G401.6 (cell line): Measurements from ENCODE around the gene PBX1.

Experiments
- FAIRE-seq: peaks from 2 replicates; lab custom pipeline; 2012; peaks lifted over from hg19 to GRCh38; lab: Jason Lieb, UNC

Gene PBX1

DNA sequence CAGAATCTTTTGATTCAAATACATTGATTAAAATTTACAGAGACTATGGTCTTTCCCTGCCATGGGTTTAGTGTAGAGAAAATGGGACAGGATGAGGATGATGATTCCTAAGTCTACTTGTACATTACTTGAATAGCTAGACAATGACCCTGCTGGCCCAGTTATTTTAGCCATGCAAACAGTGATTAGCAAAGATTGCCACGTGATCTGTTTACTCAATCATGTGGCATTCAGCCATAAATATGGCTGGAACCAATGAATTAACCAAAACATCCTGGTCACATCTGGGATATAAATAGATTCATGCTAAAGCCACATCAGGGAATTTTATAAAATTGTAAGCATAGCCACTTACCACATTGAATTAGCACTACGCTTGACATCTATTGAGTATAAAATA lies 167.3 kb downstream of the PBX1 start:
- no peak for FAIRE-seq

DNA sequence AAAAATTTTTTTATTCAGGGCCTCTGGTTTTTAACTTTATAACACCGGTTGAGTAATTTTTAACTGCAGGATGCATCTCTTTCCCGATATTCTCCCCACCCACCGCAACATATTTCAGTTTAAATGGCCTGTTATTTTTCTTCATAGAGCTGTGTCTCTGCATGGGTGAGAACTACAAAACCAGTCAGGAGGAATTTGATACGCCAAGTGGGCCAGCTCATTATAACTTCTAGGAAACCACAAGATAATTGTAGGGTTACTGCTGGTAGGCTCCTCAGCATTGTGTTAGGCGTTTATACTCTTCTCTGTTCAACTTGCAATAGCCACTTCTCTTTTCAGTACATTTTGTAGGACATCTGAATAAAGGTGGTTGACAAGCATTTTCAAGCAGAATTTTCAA lies 169.7 kb downstream of the PBX1 start:
- no peak for FAIRE-seq

DNA sequence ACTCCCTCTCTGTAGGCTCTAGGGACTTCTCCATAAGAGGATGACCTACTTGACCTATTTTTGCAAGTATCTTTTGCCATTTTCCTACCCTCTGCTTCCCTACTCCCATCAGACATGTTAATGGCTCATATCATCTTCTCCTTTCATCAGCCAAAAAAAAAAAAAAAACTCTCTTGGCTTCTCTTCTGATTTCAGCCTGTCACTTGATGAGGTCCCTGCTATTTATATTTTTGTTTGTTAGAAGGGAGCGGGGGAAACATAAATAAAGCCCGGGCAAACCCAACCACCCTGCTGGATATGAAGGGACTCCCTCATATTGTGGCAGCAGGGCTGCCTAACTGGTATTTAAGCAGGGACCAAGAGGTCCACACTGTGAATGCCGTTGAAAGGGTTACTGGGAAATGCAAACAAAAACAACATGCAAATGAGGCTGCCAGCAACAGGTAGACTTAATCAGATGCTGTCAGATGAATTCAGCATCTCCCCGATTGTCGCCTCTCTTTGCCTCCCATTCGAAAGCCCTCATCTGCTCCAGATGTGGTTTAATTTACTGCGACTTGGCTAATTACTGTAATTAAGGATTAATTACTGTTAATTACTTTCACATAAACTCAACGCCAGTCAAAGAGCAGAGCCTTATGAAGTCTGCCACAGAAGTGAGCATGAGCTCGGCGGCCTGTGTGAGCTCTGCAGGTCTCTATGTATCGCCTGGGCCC lies 172.3 kb downstream of the PBX1 start:
- FAIRE-seq, result no peak

DNA sequence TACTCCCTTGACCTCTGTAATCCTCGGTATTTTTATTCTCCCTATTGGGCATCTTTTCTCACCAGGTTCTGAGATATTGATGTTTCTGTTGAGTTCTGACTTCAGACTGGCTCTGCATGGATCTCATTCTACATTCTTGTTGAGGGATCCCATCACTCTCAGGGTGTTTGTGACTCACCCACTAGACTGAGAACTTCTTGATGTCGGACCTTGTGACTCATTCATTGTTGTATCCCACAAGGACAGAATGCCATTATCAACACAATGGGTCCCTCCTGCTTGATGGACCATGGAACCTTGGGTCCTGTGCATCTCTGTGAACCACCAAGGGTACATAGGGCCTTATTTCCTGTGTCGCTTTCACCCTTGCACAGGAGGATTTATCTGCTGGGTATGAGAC lies 174.1 kb downstream of the PBX1 start:
- FAIRE-seq, result no peak

DNA sequence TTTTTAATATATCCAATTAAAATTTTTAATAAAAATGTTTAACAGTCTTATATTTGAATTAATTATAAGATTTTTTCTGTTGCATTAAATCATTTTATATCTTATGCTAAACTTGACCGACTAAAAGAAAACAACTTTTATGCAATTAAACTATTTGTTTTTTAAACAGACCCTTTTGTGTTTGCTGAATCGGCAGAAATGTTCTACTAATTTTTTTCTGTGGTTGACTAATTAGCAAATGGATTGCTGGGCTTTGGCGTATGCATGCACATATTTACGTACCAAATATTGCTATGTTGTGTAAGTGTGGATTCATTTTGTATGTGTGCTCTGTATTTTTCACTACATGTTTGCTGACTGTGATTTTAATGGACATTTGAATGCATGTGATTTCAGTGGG lies 174.8 kb downstream of the PBX1 start:
- no peak for FAIRE-seq

DNA sequence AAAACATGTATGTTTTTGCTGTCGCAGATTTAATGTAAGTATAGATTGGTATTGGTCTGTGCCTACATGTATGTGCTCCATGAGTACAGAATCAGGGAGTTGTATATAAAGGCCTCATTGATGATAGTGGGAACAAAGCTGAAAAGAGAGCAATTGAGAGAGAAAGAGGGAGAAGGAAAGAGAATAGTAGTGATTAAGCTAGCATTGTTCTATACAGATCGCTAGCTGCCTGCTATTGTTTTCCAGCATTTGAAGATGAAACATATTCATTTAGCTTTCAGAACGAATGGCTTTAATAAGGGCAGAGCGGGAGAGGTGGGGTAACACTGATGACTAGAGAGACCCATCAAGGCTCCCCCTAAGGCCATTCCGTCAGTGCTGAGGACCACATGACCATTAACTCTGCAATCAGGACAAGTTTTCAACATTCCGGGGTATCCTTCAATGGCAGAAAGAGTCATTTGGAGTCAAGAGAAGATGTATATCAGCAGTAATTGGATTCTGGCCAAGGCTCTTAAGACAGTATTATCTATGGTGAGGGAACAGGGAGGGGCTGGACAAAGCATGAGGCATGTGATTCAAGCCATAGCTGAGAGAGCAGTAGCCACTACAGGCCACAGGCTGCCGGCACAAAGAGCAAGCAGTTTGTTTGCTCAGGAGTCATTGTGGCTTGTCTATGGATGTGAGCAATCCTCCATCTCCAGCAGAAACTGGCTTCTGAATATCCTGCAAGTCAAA lies 176.5 kb downstream of the PBX1 start:
- FAIRE-seq, result no peak

DNA sequence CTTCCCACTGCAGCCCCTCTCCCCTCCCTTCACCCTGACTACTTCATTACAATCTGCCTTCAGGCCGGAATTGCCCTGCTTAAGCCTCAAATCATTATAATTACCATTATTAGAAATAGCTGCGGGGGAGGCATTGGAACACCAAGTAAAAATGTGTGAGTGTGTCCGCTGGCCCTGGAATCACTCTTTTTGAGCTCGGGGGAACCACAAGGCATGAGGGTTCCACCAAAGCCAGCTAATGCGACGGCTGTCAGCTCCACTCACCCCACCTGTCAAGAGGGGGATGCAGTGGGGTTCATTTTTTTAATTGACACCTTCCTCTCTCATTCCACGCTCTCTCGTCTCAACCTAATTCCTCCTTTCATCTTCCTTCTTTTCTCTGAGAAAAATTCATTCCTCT lies 177.2 kb downstream of the PBX1 start:
- no peak for FAIRE-seq

DNA sequence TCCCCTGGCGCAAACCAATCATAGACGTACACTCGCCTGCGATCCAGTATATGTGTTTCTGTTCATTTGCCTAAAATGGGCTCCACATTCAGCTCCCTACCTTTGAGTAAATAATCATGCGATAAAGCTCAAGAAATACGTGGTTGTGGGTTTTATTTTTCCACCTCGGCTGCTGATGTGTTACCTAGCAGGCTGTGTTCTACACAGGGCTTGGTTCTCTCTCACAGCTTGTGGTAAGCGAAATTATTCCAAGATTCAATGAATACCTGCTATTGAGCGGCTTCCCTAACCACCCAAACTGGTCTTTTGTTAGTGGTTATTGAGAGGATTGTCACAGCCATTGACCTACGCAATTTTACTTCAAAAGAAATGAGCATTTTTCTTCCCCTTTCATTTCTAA lies 180.2 kb downstream of the PBX1 start:
- no peak for FAIRE-seq

DNA sequence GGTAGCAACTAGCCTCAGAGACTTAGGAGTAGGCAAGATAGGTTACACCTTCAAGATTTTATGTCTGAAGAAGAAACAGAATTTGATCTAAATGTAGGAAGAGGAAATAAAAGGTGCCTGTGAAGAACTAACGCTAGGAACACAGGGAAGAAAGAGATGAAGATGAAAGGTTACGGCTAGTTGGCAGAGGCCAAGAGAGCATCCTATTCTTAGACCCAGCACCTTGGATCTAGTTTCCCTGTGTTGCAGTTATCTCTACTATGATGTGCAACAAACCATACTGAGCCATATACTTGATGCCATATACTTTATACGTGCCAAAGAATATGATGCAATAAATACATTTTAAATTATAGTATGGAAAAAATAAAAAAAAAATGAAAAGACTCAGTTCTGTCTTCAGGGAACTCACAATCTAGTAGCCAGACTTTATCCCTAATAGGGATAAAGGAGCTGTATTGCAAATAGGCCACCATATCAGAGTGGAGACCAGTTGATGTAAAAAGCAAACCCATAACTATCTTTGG lies 181.1 kb downstream of the PBX1 start:
- no peak for FAIRE-seq

DNA sequence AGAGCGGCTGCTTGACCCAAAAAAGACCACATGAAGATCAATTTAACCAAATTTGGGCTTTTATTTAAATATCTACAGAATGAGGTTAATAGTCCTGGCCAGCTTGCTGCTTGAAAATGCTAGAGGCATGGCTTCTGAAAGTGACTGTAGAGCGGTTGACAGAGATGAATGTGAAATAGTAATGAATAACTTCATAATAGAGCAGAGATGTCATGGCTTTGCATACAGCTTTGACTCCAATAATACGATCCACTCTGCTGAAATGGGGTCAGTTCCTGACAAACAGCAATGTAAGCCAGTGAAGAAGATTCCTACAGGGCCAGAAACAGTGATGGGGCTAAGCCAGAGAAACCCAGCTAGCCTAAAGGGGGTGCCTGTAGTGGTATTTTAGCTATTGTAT lies 183.8 kb downstream of the PBX1 start:
- no peak for FAIRE-seq

DNA sequence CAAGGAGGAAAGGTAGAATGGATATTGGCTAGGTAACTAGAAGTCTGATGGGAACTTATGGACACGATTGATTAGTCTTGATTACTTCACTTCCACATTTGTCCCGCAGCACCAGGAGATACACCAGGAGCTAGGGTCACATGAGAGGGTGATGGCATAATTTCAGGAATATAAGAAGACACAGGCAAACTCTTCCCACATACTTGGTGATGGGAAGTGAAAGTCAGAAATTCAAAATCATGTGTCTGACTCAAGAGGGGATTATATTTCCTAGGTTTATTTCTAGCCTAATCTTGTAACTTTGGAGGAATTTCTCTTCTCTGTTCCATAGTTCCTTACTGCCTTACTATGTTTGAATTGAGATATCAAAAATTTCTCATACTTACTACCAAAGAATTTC lies 185.0 kb downstream of the PBX1 start:
- no peak for FAIRE-seq

DNA sequence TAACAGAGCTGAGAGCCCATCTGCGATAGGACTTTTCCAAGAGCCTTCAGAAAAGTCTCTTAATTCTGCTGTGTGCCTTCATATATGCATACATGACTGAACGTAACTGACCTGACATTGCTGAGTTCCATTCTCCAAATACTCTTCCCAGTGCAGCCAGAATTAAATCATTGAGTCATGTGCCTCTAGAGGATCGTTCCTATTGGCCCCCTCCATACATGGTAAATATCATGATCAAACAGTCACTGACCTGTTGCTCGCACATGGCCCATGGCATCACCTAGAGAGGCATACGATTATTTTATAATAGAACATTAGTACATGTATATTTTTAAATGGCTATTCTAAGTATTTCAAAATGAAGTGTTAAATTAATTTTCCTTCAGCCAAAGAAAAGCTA lies 186.8 kb downstream of the PBX1 start:
- FAIRE-seq, result no peak

DNA sequence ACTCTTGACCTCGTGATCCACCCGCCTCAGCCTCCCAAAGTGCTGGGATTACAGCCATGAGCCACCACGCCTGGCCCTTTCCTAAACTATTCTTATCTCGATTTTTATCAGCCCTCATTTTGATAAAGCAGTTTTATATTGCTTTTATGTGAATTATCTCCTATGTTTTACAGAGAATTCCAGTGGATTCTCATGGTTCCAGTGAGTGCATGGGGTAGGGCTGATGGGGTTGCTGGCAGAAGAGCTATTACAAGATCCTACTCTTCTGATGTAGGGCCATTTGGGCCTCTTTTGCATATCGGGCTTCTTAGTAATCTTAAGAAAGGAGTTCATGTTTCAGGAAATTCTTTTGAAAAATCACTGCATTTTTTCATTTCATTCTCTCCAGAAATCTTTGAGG lies 187.6 kb downstream of the PBX1 start:
- FAIRE-seq, result no peak

DNA sequence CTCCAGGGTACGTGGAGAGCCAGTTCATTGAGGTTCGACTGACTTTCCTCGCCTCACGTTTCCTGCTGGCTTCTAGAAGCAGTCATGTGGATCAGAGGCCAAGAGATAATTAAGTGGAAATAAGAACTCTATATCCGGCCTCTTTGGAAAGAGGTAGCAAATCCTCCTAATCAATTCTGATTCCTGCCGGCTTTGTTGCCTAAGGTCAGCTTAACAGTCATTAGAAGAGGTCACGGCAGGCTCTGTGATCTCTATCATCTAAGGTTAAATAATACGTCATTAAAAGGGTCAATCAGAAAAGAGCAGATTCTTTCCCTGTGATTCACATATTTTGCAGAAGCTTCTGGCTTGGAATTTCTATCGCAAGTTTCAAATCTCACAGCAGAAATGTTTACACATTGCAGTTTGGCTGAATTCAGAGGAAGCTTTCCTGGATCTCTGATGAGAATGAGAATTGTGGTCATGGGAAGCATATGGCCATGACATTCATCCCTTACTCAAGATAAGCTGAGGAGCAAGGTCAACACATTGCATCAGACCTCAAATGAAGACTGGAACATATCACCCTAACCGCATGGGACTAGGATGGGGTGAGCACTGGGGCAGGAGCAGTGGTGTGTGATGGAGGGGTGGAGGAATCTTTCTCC lies 189.4 kb downstream of the PBX1 start:
- no peak for FAIRE-seq

DNA sequence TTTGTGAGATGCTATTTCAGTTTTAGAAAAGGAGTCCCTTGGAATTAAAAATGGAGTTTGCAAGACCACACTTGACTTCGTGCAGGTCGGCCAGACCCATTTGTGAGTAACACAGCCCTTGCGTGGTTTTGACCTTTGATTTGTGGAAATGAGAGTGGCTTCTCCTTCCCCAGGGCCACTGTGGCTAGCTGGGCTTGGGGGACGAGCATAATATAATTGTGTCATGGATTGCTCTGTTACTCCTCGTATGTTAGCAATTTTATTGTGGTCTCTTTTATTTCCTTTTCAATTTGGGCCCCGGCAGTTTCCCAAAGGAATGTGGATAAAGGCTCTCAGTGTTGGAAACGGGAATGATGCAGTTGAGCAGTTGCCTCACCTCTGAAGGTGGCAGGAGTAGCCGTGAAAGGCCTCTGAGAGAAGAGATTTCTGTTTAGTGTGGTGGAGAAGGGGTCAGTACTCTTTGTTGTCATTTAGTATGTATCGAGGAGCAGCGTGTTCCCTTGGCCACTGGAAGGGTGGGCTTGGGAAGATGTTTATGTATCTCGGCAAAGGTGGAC lies 194.6 kb downstream of the PBX1 start:
- FAIRE-seq, result no peak

DNA sequence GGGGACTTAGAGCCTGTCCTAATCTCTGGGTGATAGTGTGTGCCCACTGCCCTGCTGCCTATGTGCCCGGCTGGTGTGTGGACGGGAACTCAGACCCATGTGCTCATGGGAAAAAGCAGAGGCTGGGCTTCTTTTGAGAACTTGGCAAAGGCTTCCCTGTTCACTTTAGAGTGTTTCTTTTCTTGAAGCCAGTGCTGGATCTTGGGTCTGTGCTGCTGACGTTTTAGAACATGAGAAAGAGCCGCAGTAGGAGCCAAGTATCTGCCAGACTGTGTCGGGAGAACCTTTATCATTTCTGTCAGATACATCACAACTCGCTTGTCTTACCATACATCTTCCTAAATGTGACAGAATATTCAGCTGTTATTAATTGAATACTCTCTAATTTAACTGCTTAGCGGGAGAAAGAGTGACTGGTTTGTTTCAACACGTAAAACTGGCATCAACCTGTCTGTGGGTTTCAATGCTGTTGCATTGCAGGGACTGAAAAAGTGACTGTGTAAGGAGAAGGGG lies 195.2 kb downstream of the PBX1 start:
- FAIRE-seq, result no peak

DNA sequence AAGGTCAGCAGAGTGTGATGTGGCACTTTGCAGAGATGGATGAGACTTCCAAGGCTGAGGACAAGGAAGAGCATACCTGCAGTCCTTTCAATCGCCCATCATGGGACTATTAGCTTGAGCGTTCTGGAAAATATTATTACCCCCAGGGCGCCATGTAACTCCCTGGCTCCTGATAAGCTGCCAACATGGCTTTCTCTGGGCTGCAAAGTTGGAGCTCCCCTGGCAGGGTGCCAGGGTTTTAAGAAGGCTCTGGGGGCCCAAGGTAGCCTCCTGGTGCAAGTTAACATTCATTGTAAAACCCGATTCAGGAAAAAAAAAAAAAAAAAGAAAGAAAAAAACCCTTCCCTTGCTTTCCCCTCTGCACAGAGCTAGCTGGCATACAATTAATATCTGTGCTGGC lies 196.7 kb downstream of the PBX1 start:
- no peak for FAIRE-seq

DNA sequence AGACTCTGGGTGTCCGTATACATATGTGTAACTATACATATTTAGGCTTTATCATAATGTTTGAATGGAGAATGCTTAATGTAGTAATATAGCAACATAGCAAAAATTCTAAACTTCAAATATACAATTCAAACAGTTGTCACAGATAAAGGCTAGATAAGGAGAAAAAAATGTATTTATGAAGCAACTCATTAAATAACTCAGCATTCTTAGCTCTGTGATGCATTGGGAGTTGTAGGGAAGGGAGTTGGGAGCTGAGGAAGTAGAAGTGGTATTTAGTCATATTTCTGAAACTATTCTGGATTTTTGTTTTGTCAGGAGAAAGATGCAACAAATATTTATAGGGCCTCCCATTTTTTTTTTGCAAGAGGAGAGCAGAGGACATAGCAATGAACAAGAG lies 197.8 kb downstream of the PBX1 start:
- FAIRE-seq, result no peak

DNA sequence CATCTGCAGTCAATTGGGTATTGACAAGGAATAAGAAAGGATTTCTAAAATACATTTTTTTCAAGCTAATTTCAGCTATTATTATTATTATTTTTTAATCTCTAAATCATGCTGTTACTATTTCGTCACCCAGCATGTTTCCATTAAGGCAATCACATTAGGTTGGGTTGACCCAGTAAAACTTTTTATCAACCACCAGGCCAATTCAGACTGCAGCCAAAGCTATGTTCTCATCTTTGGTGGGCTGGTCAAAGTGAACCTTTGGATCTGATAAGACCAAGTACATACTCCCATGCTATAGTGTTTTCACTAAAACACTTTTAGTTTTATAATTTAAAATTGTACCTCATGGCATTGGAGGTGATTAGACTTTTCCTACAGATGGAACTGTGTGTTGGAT lies 198.6 kb downstream of the PBX1 start:
- FAIRE-seq, result no peak

DNA sequence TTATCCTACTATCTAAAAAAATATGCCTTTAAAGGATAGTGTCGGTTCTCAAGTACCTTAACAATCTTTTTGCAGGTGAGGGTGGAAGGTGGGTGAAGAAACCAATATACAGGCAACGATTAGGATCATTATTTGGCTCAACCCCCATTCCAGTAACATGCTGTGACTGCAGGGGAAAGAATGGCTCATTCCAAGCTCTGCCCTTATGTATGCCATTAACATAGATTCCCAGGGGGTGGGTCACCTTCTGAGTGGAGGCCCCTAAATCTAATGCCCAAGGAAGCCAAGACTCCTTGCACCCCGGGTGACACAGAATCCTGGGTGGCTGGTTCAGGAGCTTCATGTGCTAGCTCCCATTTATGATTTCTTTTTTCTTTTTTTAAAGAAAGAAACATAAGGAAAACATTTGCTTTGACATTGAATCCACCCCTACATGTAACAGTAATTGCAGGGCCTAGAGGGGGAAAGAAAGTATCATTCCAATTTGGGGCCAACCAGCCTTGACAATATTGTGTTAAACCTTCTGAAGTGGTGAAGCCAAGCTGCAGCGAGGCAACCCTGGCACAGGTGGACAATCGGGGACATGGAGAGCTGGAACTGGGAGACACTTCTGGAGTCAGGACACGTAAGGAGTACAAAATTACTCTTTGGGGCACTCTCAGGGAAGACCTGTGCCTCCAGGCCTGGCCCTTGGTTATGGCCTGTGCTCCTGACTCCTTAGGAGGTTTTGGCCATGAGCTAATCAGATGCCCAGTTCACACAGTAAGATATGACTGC lies 200.3 kb downstream of the PBX1 start:
- no peak for FAIRE-seq

DNA sequence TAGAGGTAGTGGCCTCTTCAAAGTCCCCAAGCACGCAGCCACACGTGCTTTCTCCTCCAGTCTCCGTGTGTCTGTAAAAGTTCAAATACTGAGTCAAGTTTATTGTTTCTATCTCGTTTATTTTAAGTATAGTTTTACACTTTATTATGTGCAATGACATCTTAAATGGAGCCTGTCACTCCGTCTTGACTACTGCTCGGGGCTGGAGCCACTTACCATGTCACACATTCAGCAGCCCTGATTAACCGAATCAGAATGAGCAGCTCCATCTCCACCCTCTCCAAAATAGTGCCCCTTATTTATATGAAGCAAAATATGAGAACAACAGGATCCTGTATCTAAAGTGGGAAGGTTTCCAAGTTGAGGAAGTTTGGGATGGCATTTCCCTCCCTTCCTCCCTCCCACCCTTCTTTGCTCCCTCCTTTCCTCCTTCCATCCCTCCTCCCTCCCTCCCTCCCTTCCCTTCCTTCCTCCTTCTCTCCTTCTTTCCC lies 201.0 kb downstream of the PBX1 start:
- FAIRE-seq, result no peak

DNA sequence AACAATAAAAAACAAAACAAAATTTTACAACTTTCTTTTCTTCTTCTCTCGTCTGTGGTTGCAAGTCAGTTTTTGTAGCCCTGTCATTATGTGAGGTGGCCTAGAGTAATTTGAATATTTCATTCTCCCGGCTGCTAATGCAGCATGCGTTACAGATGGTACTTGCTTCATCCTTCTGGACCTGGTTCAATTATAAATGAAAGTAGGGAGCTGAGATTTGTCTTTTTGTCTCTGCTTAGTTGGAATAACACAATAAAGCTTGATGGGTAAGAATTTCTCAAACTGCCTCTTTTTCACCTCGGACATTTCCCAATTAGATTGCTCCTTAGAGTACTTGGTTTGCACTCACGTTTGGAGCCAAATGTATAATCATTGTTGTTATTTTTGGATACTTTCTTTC lies 201.6 kb downstream of the PBX1 start:
- no peak for FAIRE-seq
